Activated CD8-positive, alpha-beta T cell treated with anti-CD3 and anti-CD28 coated beads for 36 hours (primary cell): ENCODE data around the gene ZCCHC17. TPM values are rescaled to one million over a fixed set of nuclear protein-coding genes. Genes with fewer than 3 reads are reported as not detected.

ENCODE experiments used
- ATAC-seq: fragments of 200-7000 bp; cut with Tn5 transposase; one replicate; pipeline ENCODE4 v1.10.0; 2021; ENCODE audit warnings: mild to moderate bottlenecking, moderate library complexity
- CTCF ChIA-PET: fragments of 350-600 bp; sonication (Branson Sonifier 250); formaldehyde crosslinking; loops from one replicate; lab custom pipeline; 2021; ENCODE audit warnings: antibody characterized with exemption; lab: Charles Lee
- POLR2A ChIA-PET: fragments of 350-600 bp; sonication (Branson Sonifier 250); formaldehyde crosslinking; loops from one replicate; lab custom pipeline; 2021; ENCODE audit warnings: antibody characterized with exemption; lab: Charles Lee
- DNase-seq: peaks from one replicate; pipeline ENCODE4 v3.0.0-alpha.2; 2020
- H3K27ac Mint-ChIP-seq: one replicate; pipeline ENCODE4 v1.8.0; 2021; ENCODE audit warnings: mild to moderate bottlenecking, mixed read lengths
- H3K27me3 Mint-ChIP-seq: one replicate; pipeline ENCODE4 v1.8.0; 2021; ENCODE audit warnings: mixed read lengths
- H3K36me3 Mint-ChIP-seq: one replicate; pipeline ENCODE4 v1.8.0; 2021; ENCODE audit warnings: low read depth, mixed read lengths
- H3K4me1 Mint-ChIP-seq: one replicate; pipeline ENCODE4 v1.8.0; 2021; ENCODE audit warnings: low read depth, mixed read lengths
- H3K4me3 Mint-ChIP-seq: one replicate; pipeline ENCODE4 v1.8.0; 2021; ENCODE audit warnings: mild to moderate bottlenecking, moderate library complexity, mixed read lengths
- H3K9me3 Mint-ChIP-seq: one replicate; pipeline ENCODE4 v1.8.0; 2021; ENCODE audit warnings: mixed read lengths
- intact Hi-C: fragments of 100-400 bp; cut with micrococcal nuclease; formaldehyde crosslinking; loops from one replicate; pipeline ENCODE4 v1.10.0; 2022
- total RNA-seq, 2 experiments: library from RNA; stranded (reverse); gene quantifications; one replicate each; pipeline ENCODE4 v1.2.3, GENCODE V29; 2021
- TF ChIP-seq, protein P1 (sequence below): fragments of 200-600 bp; IDR thresholded peaks from one replicate; pipeline ENCODE4 v1.8.0; 2022; ENCODE audit warnings: antibody characterized with exemption, mild to moderate bottlenecking

The ZCCHC17 gene
- total RNA-seq, 2 experiments from 2014 or later: 27.2 to 28.7 TPM

GRCh38 chr1:31300193-31300592 lies 3.4 kb downstream of the ZCCHC17 start:
- POLR2A ChIA-PET: no interaction called here
- no peak for ATAC-seq
- CTCF ChIA-PET: no interaction called here
- no peak overlapping the region for H3K27ac Mint-ChIP-seq
- no peak overlapping the region for H3K4me3 Mint-ChIP-seq
- intact Hi-C loops: no loop called here
- H3K9me3 Mint-ChIP-seq: no peaks in the 10 kb centered on the region
- peaks cover 32% of the 10 kb centered on the region for H3K4me1 Mint-ChIP-seq
- H3K36me3 Mint-ChIP-seq: peaks cover 14% of the 10 kb centered on the region
- no peak for DNase-seq
- TF ChIP-seq, protein P1, sequence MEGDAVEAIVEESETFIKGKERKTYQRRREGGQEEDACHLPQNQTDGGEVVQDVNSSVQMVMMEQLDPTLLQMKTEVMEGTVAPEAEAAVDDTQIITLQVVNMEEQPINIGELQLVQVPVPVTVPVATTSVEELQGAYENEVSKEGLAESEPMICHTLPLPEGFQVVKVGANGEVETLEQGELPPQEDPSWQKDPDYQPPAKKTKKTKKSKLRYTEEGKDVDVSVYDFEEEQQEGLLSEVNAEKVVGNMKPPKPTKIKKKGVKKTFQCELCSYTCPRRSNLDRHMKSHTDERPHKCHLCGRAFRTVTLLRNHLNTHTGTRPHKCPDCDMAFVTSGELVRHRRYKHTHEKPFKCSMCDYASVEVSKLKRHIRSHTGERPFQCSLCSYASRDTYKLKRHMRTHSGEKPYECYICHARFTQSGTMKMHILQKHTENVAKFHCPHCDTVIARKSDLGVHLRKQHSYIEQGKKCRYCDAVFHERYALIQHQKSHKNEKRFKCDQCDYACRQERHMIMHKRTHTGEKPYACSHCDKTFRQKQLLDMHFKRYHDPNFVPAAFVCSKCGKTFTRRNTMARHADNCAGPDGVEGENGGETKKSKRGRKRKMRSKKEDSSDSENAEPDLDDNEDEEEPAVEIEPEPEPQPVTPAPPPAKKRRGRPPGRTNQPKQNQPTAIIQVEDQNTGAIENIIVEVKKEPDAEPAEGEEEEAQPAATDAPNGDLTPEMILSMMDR: no peak
- H3K27me3 Mint-ChIP-seq: no peaks in the 10 kb centered on the region

GRCh38 chr1:31302709-31303441 lies 6.0 kb downstream of the ZCCHC17 start:
- ATAC-seq: no peak
- intact Hi-C loops: no loop called here
- no peak overlapping the region for H3K27ac Mint-ChIP-seq
- H3K36me3 Mint-ChIP-seq: peaks cover 14% of the 10 kb centered on the region
- no peak overlapping the region for H3K4me3 Mint-ChIP-seq
- H3K27me3 Mint-ChIP-seq: no peaks in the 10 kb centered on the region
- peaks cover 29% of the 10 kb centered on the region for H3K4me1 Mint-ChIP-seq
- ChIA-PET POLR2A (no interaction called here), CTCF (interaction anchor here (0.6 kb wide), 1 partner anchor 140 kb away, joined by 3 read pairs; no protein-coding TSS in a partner anchor)
- no peak for DNase-seq
- TF ChIP-seq, protein P1: no peak
- H3K9me3 Mint-ChIP-seq: no peaks in the 10 kb centered on the region

DNA sequence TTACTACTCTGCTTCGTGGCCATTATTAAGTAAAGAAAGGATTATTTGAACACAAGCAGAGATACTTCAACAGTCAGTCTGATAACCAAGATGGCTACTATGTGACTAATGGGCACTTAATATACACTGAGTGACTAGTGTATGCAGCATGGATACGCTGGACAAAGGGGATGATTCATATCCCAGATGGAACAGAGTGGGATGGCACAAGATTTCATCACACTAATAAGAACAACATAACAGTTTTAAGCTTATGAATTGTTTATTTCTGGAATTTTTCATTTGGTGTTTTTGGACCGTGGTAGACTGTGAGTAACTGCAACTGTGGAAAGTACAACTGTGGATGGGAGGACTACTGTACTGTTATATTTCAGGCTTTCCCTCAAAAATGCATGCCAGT lies 9.4 kb downstream of the ZCCHC17 start:
- peaks cover 13% of the 10 kb centered on the region for H3K36me3 Mint-ChIP-seq
- H3K27ac Mint-ChIP-seq: no peak overlapping the region
- H3K4me1 Mint-ChIP-seq: peaks cover 15% of the 10 kb centered on the region
- ATAC-seq: no peak
- H3K4me3 Mint-ChIP-seq: no peak overlapping the region
- H3K9me3 Mint-ChIP-seq: no peaks in the 10 kb centered on the region
- H3K27me3 Mint-ChIP-seq: no peaks in the 10 kb centered on the region
- ChIA-PET CTCF (no interaction called here), POLR2A (interaction anchor here (0.7 to 1.3 kb wide), 2 partner anchors 9 to 1741 kb away, joined by 4 read pairs; no protein-coding TSS in a partner anchor)
- TF ChIP-seq, protein P1: no peak
- no peak for DNase-seq
- intact Hi-C loops: no loop called here

DNA sequence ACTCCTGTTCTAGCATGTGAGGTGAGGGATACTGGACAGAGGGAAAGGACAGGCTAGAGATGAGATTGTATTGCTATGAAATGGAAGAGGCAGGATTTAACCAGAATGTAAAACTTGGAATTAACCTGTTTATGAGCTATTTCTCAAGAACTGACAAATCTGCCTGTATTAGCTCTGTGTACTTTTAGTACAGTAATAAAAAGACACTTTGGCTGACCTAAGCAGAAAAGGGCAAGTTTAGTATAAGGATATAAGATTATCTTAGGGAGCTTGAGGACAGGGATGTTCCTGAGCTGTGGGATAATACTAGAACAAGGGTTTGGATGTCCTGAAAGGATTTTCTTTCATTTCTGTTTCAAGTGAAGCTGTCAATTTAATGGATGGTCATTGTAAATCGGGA lies 11.2 kb downstream of the ZCCHC17 start:
- intact Hi-C loops: no loop called here
- Mint-ChIP-seq H3K4me3 (no peak overlapping the region), H3K27ac (no peak overlapping the region), H3K9me3 (no peaks in the 10 kb centered on the region), H3K27me3 (no peaks in the 10 kb centered on the region), H3K36me3 (peaks cover 21% of the 10 kb centered on the region), H3K4me1 (peaks cover 12% of the 10 kb centered on the region)
- DNase-seq: no peak
- CTCF ChIA-PET: no interaction called here
- POLR2A ChIA-PET: interaction anchor here (0.6 to 0.9 kb wide), 2 partner anchors 10 to 443 kb away, joined by 3 read pairs; no protein-coding TSS in a partner anchor
- TF ChIP-seq, protein P1: no peak
- ATAC-seq: no peak

- DNase-seq (no peak), ATAC-seq (no peak)
- Mint-ChIP-seq H3K27ac (no peak overlapping the region), H3K9me3 (no peaks in the 10 kb centered on the region), H3K4me1 (peaks cover 8% of the 10 kb centered on the region), H3K36me3 (peaks cover 22% of the 10 kb centered on the region), H3K27me3 (no peaks in the 10 kb centered on the region), H3K4me3 (no peak overlapping the region)
- intact Hi-C loops: no loop called here
- CTCF ChIA-PET: no interaction called here
- TF ChIP-seq, protein P1: no peak
- POLR2A ChIA-PET: interaction anchor here (0.6 kb wide), 1 partner anchor 109 kb away, joined by 3 read pairs; no protein-coding TSS in a partner anchor
Measured at GRCh38 chr1:31310198-31310597, 13.4 kb downstream of the ZCCHC17 start.
